ENCODE results near the gene SEC23A.

- no peak for TF ChIP-seq CTCF (IDR thresholded peaks at IDR 0.05)
- TF ChIP-seq POLR2A (IDR thresholded peaks at IDR 0.05) = no peak
These were observed 109.1 kb downstream of the SEC23A start for GRCh38 chr14:38993981-38994380.

Measured in lower leg skin (tissue), 3 donors.